Pulmonary artery endothelial cell (primary cell): ENCODE measurements around the gene HAS3. TPM values are rescaled to one million over a fixed set of nuclear protein-coding genes. Genes with fewer than 3 reads are reported as not detected.

Experiments used
- DNase-seq: peaks from one replicate; pipeline ENCODE4 v3.0.0-alpha.2; 2011; ENCODE audit warnings: low read depth, low spot score
- total RNA-seq: library from RNA; depleted of rRNA; stranded (reverse); fragments of >200 nt; gene quantifications from 2 replicates; pipeline ENCODE4 v1.2.3, GENCODE V29; 2014

HAS3 gene
- total RNA-seq, 1 donor from 2014 or later: 1.1 TPM

GRCh38 chr16:69089091-69089910 lies 16.2 kb upstream of the HAS3 start:
- no peak for DNase-seq

GRCh38 chr16:69093974-69094373 lies 11.5 kb upstream of the HAS3 start:
- DNase-seq: no peak

- no peak for DNase-seq
These were observed 11.0 kb upstream of the HAS3 start for GRCh38 chr16:69094501-69094900.

- no peak for DNase-seq
These were observed 10.3 kb upstream of the HAS3 start for GRCh38 chr16:69095193-69095592.

- DNase-seq: no peak
These were observed 5.3 kb upstream of the HAS3 start for GRCh38 chr16:69100071-69100691.

- no peak for DNase-seq
These were observed 1.2 kb downstream of the HAS3 start for GRCh38 chr16:69106491-69107315.

GRCh38 chr16:69107316-69107962 lies 2.0 kb downstream of the HAS3 start:
- no peak for DNase-seq

GRCh38 chr16:69108064-69108904 lies 2.8 kb downstream of the HAS3 start:
- DNase-seq: no peak

- DNase-seq: no peak
These were observed 3.4 kb downstream of the HAS3 start for GRCh38 chr16:69108905-69109252.

- no peak for DNase-seq
These were observed 4.2 kb downstream of the HAS3 start for GRCh38 chr16:69109486-69110270.

- DNase-seq: no peak
These were observed 5.0 kb downstream of the HAS3 start for GRCh38 chr16:69110406-69110805.

GRCh38 chr16:69111216-69111875 lies 5.9 kb downstream of the HAS3 start:
- no peak for DNase-seq

GRCh38 chr16:69111876-69112230 lies 6.4 kb downstream of the HAS3 start:
- no peak for DNase-seq

- no peak for DNase-seq
These were observed 7.1 kb downstream of the HAS3 start for GRCh38 chr16:69112285-69113129.

- no peak for DNase-seq
These were observed 7.8 kb downstream of the HAS3 start for GRCh38 chr16:69113216-69113615.

GRCh38 chr16:69114346-69114975 lies 9.0 kb downstream of the HAS3 start:
- no peak for DNase-seq

- no peak for DNase-seq
These were observed 9.5 kb downstream of the HAS3 start for GRCh38 chr16:69114976-69115355.

- DNase-seq: no peak
These were observed 9.9 kb downstream of the HAS3 start for GRCh38 chr16:69115361-69115760.
